PC-3 (cell line): ENCODE measurements around the gene DNAJC3. TPM values are rescaled to one million over a fixed set of nuclear protein-coding genes. Genes with fewer than 3 reads are reported as not detected.
"Not testable (repeated sequence)": the region's sequence is repeated elsewhere in the genome, so short reads cannot be mapped to it uniquely, and the experiment has no call there.

Experiments used
- ATAC-seq: fragments of 200-7000 bp; cut with Tn5 transposase; 2 replicates; pipeline ENCODE4 v1.9.1; 2020; ENCODE audit warnings: mild to moderate bottlenecking, moderate library complexity
- BruUV-seq: library from RNA; stranded (reverse); fragments of 400-500 nt; replicated peaks from 2 replicates; lab custom pipeline; 2021; lab: Mats Ljungman, UMichigan
- CTCF ChIA-PET: fragments of 300-600 bp; sonication (Branson Sonifier 250); formaldehyde crosslinking; loops from one replicate; lab custom pipeline; 2022; ENCODE audit warnings: antibody characterized with exemption; lab: Charles Lee
- POLR2A ChIA-PET: fragments of 300-600 bp; sonication (Branson Sonifier 250); formaldehyde crosslinking; loops from one replicate; lab custom pipeline; 2022; ENCODE audit warnings: antibody characterized with exemption; ENCODE audit not compliant: unreplicated experiment; lab: Charles Lee
- DNase-seq: peaks from one replicate; pipeline ENCODE4 v3.0.0-alpha.2; 2015
- H2AFZ ChIP-seq: fragments of 300-600 bp; sonication (generic); 2 replicates; pipeline ENCODE4 v1.6.0; 2016; ENCODE audit warnings: antibody characterized with exemption, low read length
- H3F3A ChIP-seq: fragments of 300-600 bp; sonication (generic); one replicate; pipeline ENCODE4 v1.6.0; 2017; ENCODE audit warnings: antibody characterized with exemption, low read length, control low read depth, mild to moderate bottlenecking; ENCODE audit not compliant: unreplicated experiment
- H3K27ac ChIP-seq: fragments of 300-600 bp; sonication (generic); 2 replicates; pipeline ENCODE4 v1.5.1; 2016; ENCODE audit warnings: mild to moderate bottlenecking, low read length
- H3K27me3 ChIP-seq: fragments of 300-600 bp; sonication (generic); 2 replicates; pipeline ENCODE4 v1.6.1; 2016; ENCODE audit warnings: low read length, mixed read lengths
- H3K36me3 ChIP-seq: fragments of 300-600 bp; sonication (generic); 2 replicates; pipeline ENCODE4 v1.6.1; 2016; ENCODE audit warnings: low read depth, mixed run types, low read length, mixed read lengths
- H3K4me1 ChIP-seq: fragments of 300-600 bp; sonication (generic); 2 replicates; pipeline ENCODE4 v1.5.1; 2016; ENCODE audit warnings: low read length; ENCODE audit not compliant: insufficient read depth
- H3K4me2 ChIP-seq: fragments of 300-600 bp; sonication (generic); 2 replicates; pipeline ENCODE4 v1.6.0; 2016; ENCODE audit warnings: low read length
- H3K4me3 ChIP-seq: fragments of 300-600 bp; sonication (generic); 2 replicates; pipeline ENCODE4 v1.5.1; 2016; ENCODE audit warnings: mild to moderate bottlenecking, low read length, mixed read lengths
- H3K79me2 ChIP-seq: fragments of 300-600 bp; sonication (generic); 2 replicates; pipeline ENCODE4 v1.6.1; 2017; ENCODE audit warnings: low read length, mixed read lengths
- H3K9ac ChIP-seq: fragments of 300-600 bp; sonication (generic); 2 replicates; pipeline ENCODE4 v1.6.0; 2016; ENCODE audit warnings: mild to moderate bottlenecking, low read length
- H3K9me2 ChIP-seq: fragments of 300-600 bp; sonication (generic); replicated peaks from 2 replicates; pipeline ENCODE4 v1.6.1; 2016; ENCODE audit warnings: mixed run types, low read length, mixed read lengths
- H3K9me3 ChIP-seq: fragments of 300-600 bp; sonication (generic); 2 replicates; pipeline ENCODE4 v1.6.1; 2016; ENCODE audit warnings: low read length, mixed read lengths
- H4K20me1 ChIP-seq: fragments of 300-600 bp; sonication (generic); 2 replicates; pipeline ENCODE4 v1.6.1; 2016; ENCODE audit warnings: low read length, mixed read lengths
- EZH2 ChIP-seq: fragments of 300-600 bp; sonication (generic); IDR thresholded peaks from one replicate; pipeline ENCODE4 v1.6.1; 2017; ENCODE audit warnings: antibody characterized with exemption, mild to moderate bottlenecking, low read length; ENCODE audit not compliant: unreplicated experiment
- EZH2phosphoT487 ChIP-seq: fragments of 300-600 bp; sonication (generic); IDR thresholded peaks from 2 replicates; pipeline ENCODE4 v1.6.1; 2018; ENCODE audit warnings: mild to moderate bottlenecking, antibody characterized with exemption, low read length, borderline replicate concordance
- intact Hi-C: fragments of 100-400 bp; cut with micrococcal nuclease; formaldehyde crosslinking; loops from 2 replicates; pipeline ENCODE4 v1.9.0; 2023
- total RNA-seq: library from RNA; depleted of rRNA; stranded (reverse); fragments of >200 nt; gene quantifications from 2 replicates; pipeline ENCODE4 v1.2.3, GENCODE V29; 2014
- TF ChIP-seq, protein P1 (sequence below): fragments of 300-600 bp; sonication (generic); conservative IDR thresholded peaks from 2 replicates; pipeline ENCODE4 v1.5.1; 2017; ENCODE audit warnings: antibody characterized with exemption, low read depth, mild to moderate bottlenecking, low read length

The DNAJC3 gene
- total RNA-seq, 1 experiment from 2014 or later, result 20.5 TPM

DNA sequence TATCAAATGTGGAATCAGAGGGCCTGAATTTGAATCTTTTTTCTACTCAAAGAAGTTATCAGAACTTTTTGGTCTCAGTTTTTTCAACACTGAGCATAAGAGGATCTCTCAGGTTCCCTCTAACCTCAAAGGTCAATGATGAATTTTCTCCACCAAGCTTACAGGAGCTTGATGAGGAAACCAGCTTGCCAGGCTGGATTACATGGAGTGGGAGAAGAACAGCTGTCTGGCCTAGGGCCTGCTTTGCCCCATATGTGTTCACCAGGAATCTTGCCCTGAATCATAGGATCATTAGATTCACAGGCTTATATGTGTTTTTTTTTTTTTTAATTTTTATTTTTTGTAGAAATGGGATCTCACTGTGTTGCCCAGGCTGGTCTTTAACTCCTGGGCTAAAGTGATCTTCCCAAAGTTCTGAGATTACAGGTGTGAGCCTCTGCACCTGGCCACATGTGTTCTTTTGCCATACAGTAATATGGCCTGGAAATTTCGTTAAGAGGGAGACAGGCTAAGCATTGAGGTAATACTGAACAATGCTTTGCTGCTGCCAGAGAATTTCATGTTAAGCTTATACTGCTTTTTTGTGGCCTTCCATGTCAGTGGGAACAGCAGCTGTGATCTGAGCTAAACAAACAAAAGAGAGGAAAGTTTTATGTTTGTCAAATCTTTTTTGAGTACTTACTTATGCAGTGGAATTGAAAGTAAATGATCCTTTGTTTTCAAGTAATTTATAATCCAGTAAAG lies 110.6 kb downstream of the DNAJC3 start:
- Histone ChIP-seq H3K27me3 (no peaks in the 10 kb centered on the region), H3K36me3 (peaks cover 12% of the 10 kb centered on the region; the same call in 1 of the 2 replicates), H4K20me1 (no peaks in the 10 kb centered on the region), H3K4me3 (no peak overlapping the region), H3K9ac (no peak overlapping the region), H3F3A (no peaks in the 10 kb centered on the region), H3K27ac (no peak overlapping the region), H2AFZ (no peak overlapping the region), H3K4me1 (peaks cover 17% of the 10 kb centered on the region), H3K9me2 (no peaks in the 10 kb centered on the region), H3K79me2 (no peaks in the 10 kb centered on the region), H3K4me2 (no peak overlapping the region), H3K9me3 (no peaks in the 10 kb centered on the region)
- no peak for TF ChIP-seq EZH2
- TF ChIP-seq EZH2phosphoT487, result no peak
- TF ChIP-seq, protein P1, sequence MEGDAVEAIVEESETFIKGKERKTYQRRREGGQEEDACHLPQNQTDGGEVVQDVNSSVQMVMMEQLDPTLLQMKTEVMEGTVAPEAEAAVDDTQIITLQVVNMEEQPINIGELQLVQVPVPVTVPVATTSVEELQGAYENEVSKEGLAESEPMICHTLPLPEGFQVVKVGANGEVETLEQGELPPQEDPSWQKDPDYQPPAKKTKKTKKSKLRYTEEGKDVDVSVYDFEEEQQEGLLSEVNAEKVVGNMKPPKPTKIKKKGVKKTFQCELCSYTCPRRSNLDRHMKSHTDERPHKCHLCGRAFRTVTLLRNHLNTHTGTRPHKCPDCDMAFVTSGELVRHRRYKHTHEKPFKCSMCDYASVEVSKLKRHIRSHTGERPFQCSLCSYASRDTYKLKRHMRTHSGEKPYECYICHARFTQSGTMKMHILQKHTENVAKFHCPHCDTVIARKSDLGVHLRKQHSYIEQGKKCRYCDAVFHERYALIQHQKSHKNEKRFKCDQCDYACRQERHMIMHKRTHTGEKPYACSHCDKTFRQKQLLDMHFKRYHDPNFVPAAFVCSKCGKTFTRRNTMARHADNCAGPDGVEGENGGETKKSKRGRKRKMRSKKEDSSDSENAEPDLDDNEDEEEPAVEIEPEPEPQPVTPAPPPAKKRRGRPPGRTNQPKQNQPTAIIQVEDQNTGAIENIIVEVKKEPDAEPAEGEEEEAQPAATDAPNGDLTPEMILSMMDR, result no peak
- ChIA-PET POLR2A (interaction anchor here (0.6 kb wide), 1 partner anchor 1180 kb away, joined by 7 read pairs; no protein-coding TSS in a partner anchor), CTCF (no interaction called here)
- DNase-seq, result no peak
- BruUV-seq, result no TSS peak
- intact Hi-C loops, result no loop called here
- ATAC-seq, result no peak

DNA sequence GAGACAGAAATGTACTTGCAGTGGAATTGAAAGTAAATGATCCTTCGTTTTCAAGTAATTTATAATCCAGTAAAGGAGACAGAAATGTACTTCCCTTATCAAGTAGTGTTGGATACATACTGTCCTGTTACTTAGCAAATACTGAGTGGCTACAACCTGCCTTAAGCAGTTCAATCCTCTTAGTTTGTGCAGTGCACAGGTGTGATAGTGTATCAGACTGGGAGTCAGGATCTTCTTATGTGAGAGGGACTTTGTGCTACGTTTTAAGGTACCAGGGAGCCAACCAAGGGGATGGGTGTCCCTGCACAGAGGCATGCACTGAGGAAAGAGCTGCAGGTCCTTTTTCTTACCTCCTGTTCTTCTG lies 111.1 kb downstream of the DNAJC3 start:
- peaks cover 17% of the 10 kb centered on the region for H3K4me1 ChIP-seq
- H3K4me2 ChIP-seq, result no peak overlapping the region
- H3K9me2 ChIP-seq, result no peaks in the 10 kb centered on the region
- no peak overlapping the region for H3K4me3 ChIP-seq
- ATAC-seq (no peak), DNase-seq (no peak)
- no peaks in the 10 kb centered on the region for H3K79me2 ChIP-seq
- ChIA-PET POLR2A (no interaction called here), CTCF (no interaction called here)
- H3K27me3 ChIP-seq, result no peaks in the 10 kb centered on the region
- H3K27ac ChIP-seq, result no peak overlapping the region
- peaks cover 17% of the 10 kb centered on the region; the same call in 1 of the 2 replicates for H3K36me3 ChIP-seq
- BruUV-seq, result no TSS peak
- intact Hi-C loops, result no loop called here
- H3K9me3 ChIP-seq, result no peaks in the 10 kb centered on the region
- H4K20me1 ChIP-seq, result no peaks in the 10 kb centered on the region
- H3K9ac ChIP-seq, result no peak overlapping the region
- no peak for TF ChIP-seq EZH2phosphoT487
- TF ChIP-seq, protein P1, result no peak
- TF ChIP-seq EZH2, result no peak
- H2AFZ ChIP-seq, result no peak overlapping the region
- no peaks in the 10 kb centered on the region for H3F3A ChIP-seq

DNA sequence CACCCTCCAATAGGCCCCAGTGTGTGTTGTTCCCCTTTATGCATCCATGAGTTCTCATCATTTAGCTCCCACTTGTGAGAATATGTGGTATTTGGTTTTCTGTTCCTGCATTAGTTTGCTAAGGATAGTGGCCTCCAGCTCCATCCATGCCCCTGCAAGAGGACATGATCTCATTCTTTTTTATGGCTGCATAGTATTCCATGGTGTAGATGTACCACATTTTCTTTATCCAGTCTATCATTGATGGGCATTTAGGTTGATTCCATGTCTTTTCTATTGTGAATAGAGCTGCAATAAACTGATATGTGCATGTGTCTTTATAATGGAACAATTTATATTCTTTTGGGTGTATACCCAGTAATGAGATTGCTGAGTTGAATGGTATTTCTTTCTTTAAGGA lies 112.4 kb downstream of the DNAJC3 start:
- H3K9me2 ChIP-seq, CTCF ChIA-PET, H3K27ac ChIP-seq, H3K79me2 ChIP-seq, H2AFZ ChIP-seq, H3K4me2 ChIP-seq, H3F3A ChIP-seq, H4K20me1 ChIP-seq, H3K9me3 ChIP-seq, H3K27me3 ChIP-seq, ATAC-seq, H3K4me1 ChIP-seq, H3K9ac ChIP-seq, DNase-seq, intact Hi-C loops, H3K4me3 ChIP-seq, BruUV-seq: not testable (repeated sequence)
- H3K36me3 ChIP-seq, result peaks cover 19% of the 10 kb centered on the region; the same call in 1 of the 2 replicates
- POLR2A ChIA-PET, result interaction anchor here (0.5 kb wide), 1 partner anchor 70 kb away, joined by 4 read pairs; no protein-coding TSS in a partner anchor
